Right lobe of liver (tissue), 6 donors: ENCODE data around the gene EXOC2. TPM values are rescaled to one million over a fixed set of nuclear protein-coding genes. Genes with fewer than 3 reads are reported as not detected.
"Not testable (repeated sequence)": the region's sequence is repeated elsewhere in the genome, so short reads cannot be mapped to it uniquely, and the experiment has no call there.

Experiments used
- ATAC-seq, 4 donors: fragments of 200-7000 bp; cut with Tn5 transposase; one replicate each; pipeline ENCODE4 v1.9.1; 2020; ENCODE audit warnings: mild to moderate bottlenecking in 4 of 4, moderate library complexity in 4 of 4
- DNase-seq, 3 donors: peaks; one replicate each; pipeline ENCODE4 v3.0.0-alpha.2; 2020
- H3K27ac ChIP-seq, 3 donors: fragments of 200-600 bp; one replicate each; pipeline ENCODE4 v1.8.0; 2022
- H3K27me3 ChIP-seq, 2 donors: fragments of 200-600 bp; one replicate each; pipeline ENCODE4 v1.8.0; 2022
- H3K36me3 ChIP-seq, 4 donors: fragments of 200-600 bp; sonication (generic) in 1 of 4; one replicate each; pipeline versions ENCODE4 v1.5.1 to v1.8.0; 2017 to 2022; ENCODE audit warnings: control low read depth in 1 of 4
- H3K4me1 ChIP-seq, 4 donors: fragments of 200-600 bp; sonication (generic) in 1 of 4; one replicate each; pipeline versions ENCODE4 v1.5.1 to v1.8.0; 2017 to 2022; ENCODE audit warnings: control low read depth in 1 of 4
- H3K4me3 ChIP-seq, 3 donors: fragments of 200-600 bp; one replicate each; pipeline ENCODE4 v1.8.0; 2022
- H3K9me3 ChIP-seq, 4 donors: fragments of 200-600 bp; sonication (generic) in 1 of 4; one replicate each; pipeline versions ENCODE4 v1.5.1 to v1.8.0; 2017 to 2022; ENCODE audit warnings: control low read depth in 1 of 4
- CTCF ChIP-seq, 4 donors: fragments of 200-600 bp in 3 of 4; fragments of 450-650 bp in 1 of 4; IDR thresholded peaks; one replicate each; pipeline versions ENCODE4 v1.5.1 to v1.8.0; 2016 to 2022; ENCODE audit warnings: antibody characterized with exemption in 4 of 4, mild to moderate bottlenecking in 2 of 4
- POLR2A ChIP-seq: fragments of 450-650 bp; IDR thresholded peaks from one replicate; pipeline ENCODE4 v1.6.1; 2017; ENCODE audit warnings: antibody characterized with exemption, mild to moderate bottlenecking
- WGBS: methylation state at CpG from one replicate; pipeline ENCODE4 v1.1.6; 2018; ENCODE audit warnings: low coverage, low lambda C conversion rate; ENCODE audit not compliant: insufficient coverage; ENCODE audit errors: missing lambda C conversion rate; 5-methylcytosine and 5-hydroxymethylcytosine counted together
- intact Hi-C, 2 donors: fragments of 100-400 bp; cut with DNase I; formaldehyde crosslinking; loops; one replicate each; pipeline versions ENCODE4 v1.11.2 to v1.14.1; 2022
- total RNA-seq, 6 experiments: library from RNA; depleted of rRNA in 2 of 6; stranded (reverse); fragments of >200 nt in 2 of 6; fragmentation: NEBNext Ultra II Directional in 3 of 6; extraction: Animal tissue kit (Norgen Biotek cat#: 25700) in 3 of 6; gene quantifications; one replicate each; pipeline versions ENCODE4 v1.1.0 to v1.2.4, GENCODE V29; 2016 to 2023
- donor health status: DM: no; HTN: yes; CAD: no.
- donor health status: DM: no; HTN: no; CAD: no.
- donor health status: DM: no; HTN: no; CAD: no.
- donor health status: DM: no; HTN: yes; CAD: no.
- donor health status: DM: no; HTN: yes; CAD: no.

EXOC2 gene
- total RNA-seq, 6 experiments from 2014 or later, result 7.1 to 12.8 (median 10.5) TPM

GRCh38 chr6:609905-610304 lies 83.0 kb downstream of the EXOC2 start:
- Histone ChIP-seq H3K9me3 (no peaks in the 10 kb centered on the region), H3K27ac (no peak overlapping the region), H3K4me3 (no peak overlapping the region), H3K4me1 (no peaks in the 10 kb centered on the region), H3K27me3 (no peaks in the 10 kb centered on the region), H3K36me3 (peaks cover 0 to 8% (median 0%) of the 10 kb centered on the region in 4 donors)
- WGBS, result 90% methylated on average over 4 of the region's 4 CpGs
- TF ChIP-seq POLR2A (no peak), CTCF (IDR thresholded peaks at IDR 0.05) (no peak)
- intact Hi-C loops, result no loop called here
- DNase-seq (no peak), ATAC-seq (no peak)

GRCh38 chr6:606829-607379 lies 86.0 kb downstream of the EXOC2 start:
- intact Hi-C loops, result no loop called here

GRCh38 chr6:605895-606294 lies 87.0 kb downstream of the EXOC2 start:
- H3K4me3 ChIP-seq, H3K27ac ChIP-seq, H3K9me3 ChIP-seq, DNase-seq, ATAC-seq, H3K36me3 ChIP-seq, H3K27me3 ChIP-seq, H3K4me1 ChIP-seq, intact Hi-C loops: not testable (repeated sequence)
- 90% methylated on average over 5 of the region's 5 CpGs for WGBS

More at GRCh38 chr6:606829-607379, 86.0 kb downstream of the EXOC2 start:
- TF ChIP-seq POLR2A (no peak), CTCF (IDR thresholded peaks at IDR 0.05) (no peak)
- Histone ChIP-seq H3K27me3 (no peaks in the 10 kb centered on the region), H3K4me1 (no peaks in the 10 kb centered on the region), H3K27ac (no peak overlapping the region), H3K4me3 (no peak overlapping the region), H3K9me3 (no peaks in the 10 kb centered on the region), H3K36me3 (peaks cover 0 to 8% (median 0%) of the 10 kb centered on the region in 4 donors)
- WGBS, result 96% methylated on average over 9 of the region's 14 CpGs
- DNase-seq, result no peak
- no peak for ATAC-seq

GRCh38 chr6:604579-604978 lies 88.4 kb downstream of the EXOC2 start:
- ATAC-seq (peak in 1 of 4 donors; percentile 45), DNase-seq (no peak)
- 91% methylated on average over 6 of the region's 15 CpGs for WGBS
- peaks cover 0 to 8% (median 0%) of the 10 kb centered on the region in 4 donors for H3K36me3 ChIP-seq
- H3K27me3 ChIP-seq, result no peaks in the 10 kb centered on the region
- H3K9me3 ChIP-seq, result no peaks in the 10 kb centered on the region
- TF ChIP-seq POLR2A, result no peak
- TF ChIP-seq CTCF (IDR thresholded peaks at IDR 0.05), result no peak
- no peaks in the 10 kb centered on the region for H3K4me1 ChIP-seq
- intact Hi-C loops, result no loop called here
- no peak overlapping the region for H3K27ac ChIP-seq
- no peak overlapping the region for H3K4me3 ChIP-seq

- Histone ChIP-seq H3K4me3 (no peak overlapping the region), H3K36me3 (peaks cover 0 to 10% (median 0%) of the 10 kb centered on the region in 4 donors), H3K4me1 (no peaks in the 10 kb centered on the region), H3K27me3 (no peaks in the 10 kb centered on the region), H3K27ac (no peak overlapping the region), H3K9me3 (no peaks in the 10 kb centered on the region)
- no peak for DNase-seq
- no peak for TF ChIP-seq CTCF (IDR thresholded peaks at IDR 0.05)
- TF ChIP-seq POLR2A, result no peak
- WGBS, result 94% methylated on average over 5 of the region's 6 CpGs
- intact Hi-C loops, result no loop called here
- ATAC-seq, result no peak
Observed at GRCh38 chr6:603265-603664, 89.7 kb downstream of the EXOC2 start.
